ENCODE measurements around the gene TNNT2. TPM values are rescaled to one million over a fixed set of nuclear protein-coding genes. Genes with fewer than 3 reads are reported as not detected.

TNNT2 gene
- total and polyA plus RNA-seq, 7 donors, result 0.52 to 26.6 (median 5.7) TPM

GRCh38 chr1:201403359-201403758 is 25.9 kb upstream of the TNNT2 start:
- H3K27ac ChIP-seq, result no peak overlapping the region

GRCh38 chr1:201401700-201402099 is 24.2 kb upstream of the TNNT2 start:
- ATAC-seq, result no peak
- intact Hi-C loops (cut with DNase I), result no loop called here

More at GRCh38 chr1:201403359-201403758, 25.9 kb upstream of the TNNT2 start:
- Histone ChIP-seq H3K27me3 (ENCODE audit: insufficient read depth in 3 of 3, low read length in 2 of 3) (peaks cover 0 to 11% (median 4%) of the 10 kb centered on the region in 3 donors), H3K4me1 (no peaks in the 10 kb centered on the region), H3K4me3 (no peak overlapping the region), H3K36me3 (ENCODE audit: insufficient read depth in 1 of 2, low read depth in 1 of 2) (peaks cover 0 to 8% of the 10 kb centered on the region in 2 donors), H3K9me3 (no peaks in the 10 kb centered on the region)
- DNase-seq (no peak), ATAC-seq (no peak)
- intact Hi-C loops (cut with DNase I), result no loop called here
- WGBS, 3 donors, result 44 to 59% (median 57%) methylated on average over 1 of the region's 1 CpG
- TF ChIP-seq CTCF (IDR thresholded peaks at IDR 0.05), result no peak

GRCh38 chr1:201400852-201401230 is 23.4 kb upstream of the TNNT2 start:
- WGBS, 3 donors, result 58 to 67% (median 61%) methylated on average over 2 of the region's 2 CpGs
- Histone ChIP-seq H3K4me3 (no peak overlapping the region), H3K36me3 (ENCODE audit: insufficient read depth in 1 of 2, low read depth in 1 of 2) (no peaks in the 10 kb centered on the region), H3K4me1 (no peaks in the 10 kb centered on the region), H3K9me3 (no peaks in the 10 kb centered on the region), H3K27ac (peak overlapping the region; percentile 3), H3K27me3 (ENCODE audit: insufficient read depth in 3 of 3, low read length in 2 of 3) (peaks cover 0 to 11% (median 6%) of the 10 kb centered on the region in 3 donors)
- ATAC-seq (peak in 1 of 4 donors; percentile 35), DNase-seq (no peak)
- intact Hi-C loops (cut with DNase I), result no loop called here
- no peak for TF ChIP-seq CTCF (IDR thresholded peaks at IDR 0.05)

More at GRCh38 chr1:201401700-201402099, 24.2 kb upstream of the TNNT2 start:
- H3K4me1 ChIP-seq, result no peaks in the 10 kb centered on the region
- 50 to 78% (median 63%) methylated on average over 2 of the region's 2 CpGs for WGBS, 3 donors
- TF ChIP-seq CTCF (IDR thresholded peaks at IDR 0.05), result no peak
- H3K27ac ChIP-seq, result peak overlapping the region; percentile 3
- H3K4me3 ChIP-seq, result no peak overlapping the region
- H3K9me3 ChIP-seq, result no peaks in the 10 kb centered on the region
- H3K36me3 ChIP-seq (ENCODE audit: insufficient read depth in 1 of 2, low read depth in 1 of 2), result no peaks in the 10 kb centered on the region
- DNase-seq, result no peak
- H3K27me3 ChIP-seq (ENCODE audit: insufficient read depth in 3 of 3, low read length in 2 of 3), result peaks cover 0 to 11% (median 4%) of the 10 kb centered on the region in 3 donors

GRCh38 chr1:201400212-201400851 is 22.9 kb upstream of the TNNT2 start:
- H3K27ac ChIP-seq, result no peak overlapping the region
- H3K9me3 ChIP-seq, result no peaks in the 10 kb centered on the region
- intact Hi-C loops (cut with DNase I), result no loop called here
- no peaks in the 10 kb centered on the region for H3K4me1 ChIP-seq
- no peaks in the 10 kb centered on the region for H3K36me3 ChIP-seq (ENCODE audit: insufficient read depth in 1 of 2, low read depth in 1 of 2)
- ATAC-seq (peak in 1 of 4 donors; percentile 2), DNase-seq (no peak)
- no peak overlapping the region for H3K4me3 ChIP-seq
- 72 to 80% (median 78%) methylated on average over 11 of the region's 11 CpGs for WGBS, 3 donors
- H3K27me3 ChIP-seq (ENCODE audit: insufficient read depth in 3 of 3, low read length in 2 of 3), result peaks cover 0 to 11% (median 6%) of the 10 kb centered on the region in 3 donors
- no peak for TF ChIP-seq CTCF (IDR thresholded peaks at IDR 0.05)
